HG03378 (cell line): ENCODE measurements around the gene RADIL.
"Not testable (repeated sequence)": the region's sequence is repeated elsewhere in the genome, so short reads cannot be mapped to it uniquely, and the experiment has no call there.

Experiments
- ATAC-seq: cut with Tn5 transposase; IDR thresholded peaks from one replicate; pipeline ENCODE4 v1.9.1; 2021; ENCODE audit warnings: mild to moderate bottlenecking, moderate library complexity; ENCODE audit not compliant: unreplicated experiment

The RADIL gene

GRCh38 chr7:4815609-4816418, 67.7 kb downstream of the RADIL start:
- no peak for ATAC-seq

GRCh38 chr7:4815121-4815520, 68.4 kb downstream of the RADIL start:
- ATAC-seq: no peak

GRCh38 chr7:4814433-4814832, 69.1 kb downstream of the RADIL start:
- no peak for ATAC-seq

GRCh38 chr7:4809666-4810065, 73.8 kb downstream of the RADIL start:
- no peak for ATAC-seq

GRCh38 chr7:4809091-4809591, 74.4 kb downstream of the RADIL start:
- no peak for ATAC-seq

GRCh38 chr7:4808565-4808964, 75.0 kb downstream of the RADIL start:
- ATAC-seq: no peak

- no peak for ATAC-seq
Observed at GRCh38 chr7:4808026-4808425, 75.5 kb downstream of the RADIL start.

GRCh38 chr7:4807598-4808016, 75.9 kb downstream of the RADIL start:
- ATAC-seq: no peak

- ATAC-seq: no peak
Observed at GRCh38 chr7:4806983-4807597, 76.4 kb downstream of the RADIL start.

GRCh38 chr7:4805984-4806300, 77.6 kb downstream of the RADIL start:
- no peak for ATAC-seq

- ATAC-seq: no peak
Observed at GRCh38 chr7:4805110-4805983, 78.2 kb downstream of the RADIL start.

GRCh38 chr7:4803397-4804241, 79.9 kb downstream of the RADIL start:
- no peak for ATAC-seq

- ATAC-seq: not testable (repeated sequence)
Observed at GRCh38 chr7:4802577-4802976, 80.9 kb downstream of the RADIL start.

- ATAC-seq: no peak
Observed at GRCh38 chr7:4801839-4802231, 81.7 kb downstream of the RADIL start.

- no peak for ATAC-seq
Observed at GRCh38 chr7:4800926-4801838, 82.3 kb downstream of the RADIL start.

GRCh38 chr7:4800487-4800886, 83.0 kb downstream of the RADIL start:
- no peak for ATAC-seq

- no peak for ATAC-seq
Observed at GRCh38 chr7:4799508-4800268, 83.8 kb downstream of the RADIL start.

- ATAC-seq: no peak
Observed at GRCh38 chr7:4798706-4799235, 84.7 kb downstream of the RADIL start.
